H9 (cell line): ENCODE measurements around the gene GABRB1. TPM values are rescaled to one million over a fixed set of nuclear protein-coding genes. Genes with fewer than 3 reads are reported as not detected.

Source experiments
- DNase-seq: peaks from one replicate; pipeline ENCODE4 v3.0.0-alpha.2; 2017
- H2AFZ ChIP-seq: one replicate; pipeline ENCODE4 v1.6.1; 2013; ENCODE audit warnings: mild to moderate bottlenecking, low read length, control low read depth, moderate library complexity
- H2AK5ac ChIP-seq: 2 replicates; pipeline ENCODE4 v1.6.1; 2013; ENCODE audit warnings: low read length, control low read depth, mixed read lengths; ENCODE audit not compliant: insufficient read length
- H2BK120ac ChIP-seq: one replicate; pipeline ENCODE4 v1.6.1; 2013; ENCODE audit warnings: low read depth, mild to moderate bottlenecking, low read length, control low read depth, inconsistent platforms; ENCODE audit not compliant: poor library complexity, severe bottlenecking
- H2BK12ac ChIP-seq: 2 replicates; pipeline ENCODE4 v1.6.1; 2013; ENCODE audit warnings: low read length, control low read depth, mixed read lengths, low read depth; ENCODE audit not compliant: insufficient read length
- H2BK15ac ChIP-seq: 2 replicates; pipeline ENCODE4 v1.6.1; 2013; ENCODE audit warnings: low read depth, low read length, control low read depth
- H2BK20ac ChIP-seq: one replicate; pipeline ENCODE4 v1.6.1; 2013; ENCODE audit warnings: low read depth, mild to moderate bottlenecking, low read length, control low read depth, inconsistent platforms; ENCODE audit not compliant: poor library complexity, severe bottlenecking
- H2BK5ac ChIP-seq: 2 replicates; pipeline ENCODE4 v1.6.1; 2013; ENCODE audit warnings: low read length, control low read depth, mixed read lengths; ENCODE audit not compliant: insufficient read length
- H3K14ac ChIP-seq: 2 replicates; pipeline ENCODE4 v1.6.1; 2013; ENCODE audit warnings: low read length, control low read depth; ENCODE audit not compliant: insufficient read depth
- H3K18ac ChIP-seq: 2 replicates; pipeline ENCODE4 v1.6.1; 2013; ENCODE audit warnings: low read depth, mild to moderate bottlenecking, mixed read lengths, low read length, control low read depth; ENCODE audit not compliant: insufficient read length
- H3K23ac ChIP-seq: 2 replicates; pipeline ENCODE4 v1.6.1; 2013; ENCODE audit warnings: low read length, control low read depth, mixed read lengths, low read depth; ENCODE audit not compliant: insufficient read length
- H3K23me2 ChIP-seq: 2 replicates; pipeline ENCODE4 v1.6.1; 2013; ENCODE audit warnings: low read depth, mild to moderate bottlenecking, mixed read lengths, low read length, control low read depth; ENCODE audit not compliant: insufficient read length, poor library complexity, severe bottlenecking
- H3K27ac ChIP-seq: 2 replicates; pipeline ENCODE4 v1.5.1; 2013; ENCODE audit warnings: low read length, control low read depth, mixed read lengths, low read depth; ENCODE audit not compliant: insufficient read length
- H3K27me3 ChIP-seq: 2 replicates; pipeline ENCODE4 v1.6.1; 2013; ENCODE audit warnings: low read length, control low read depth, inconsistent platforms; ENCODE audit not compliant: insufficient read depth
- H3K4ac ChIP-seq: 2 replicates; pipeline ENCODE4 v1.6.1; 2013; ENCODE audit warnings: low read depth, mild to moderate bottlenecking, control low read depth, inconsistent platforms, low read length, moderate library complexity
- H3K4me1 ChIP-seq: 2 replicates; pipeline ENCODE4 v1.6.1; 2013; ENCODE audit warnings: low read length, control low read depth, inconsistent platforms; ENCODE audit not compliant: insufficient read depth
- H3K4me2 ChIP-seq: 2 replicates; pipeline ENCODE4 v1.6.1; 2013; ENCODE audit warnings: low read length, control low read depth, mixed read lengths; ENCODE audit not compliant: insufficient read length, insufficient read depth
- H3K56ac ChIP-seq: 2 replicates; pipeline ENCODE4 v1.6.1; 2013; ENCODE audit warnings: low read depth, mild to moderate bottlenecking, mixed read lengths, low read length, control low read depth; ENCODE audit not compliant: insufficient read length
- H3K79me1 ChIP-seq: 2 replicates; pipeline ENCODE4 v1.6.1; 2013; ENCODE audit warnings: low read depth, mild to moderate bottlenecking, moderate library complexity, low read length, control low read depth, inconsistent platforms; ENCODE audit not compliant: insufficient read depth, poor library complexity, severe bottlenecking
- H3K79me2 ChIP-seq: 2 replicates; pipeline ENCODE4 v1.6.1; 2013; ENCODE audit warnings: low read length, control low read depth, inconsistent platforms; ENCODE audit not compliant: insufficient read depth
- H3K9ac ChIP-seq: 2 replicates; pipeline ENCODE4 v1.6.1; 2013; ENCODE audit warnings: low read length, control low read depth, mixed read lengths; ENCODE audit not compliant: insufficient read length; ENCODE audit errors: extremely low read depth
- H3K9me3 ChIP-seq: one replicate; pipeline ENCODE4 v1.6.1; 2013; ENCODE audit warnings: low read depth, low read length, inconsistent platforms; ENCODE audit not compliant: control insufficient read depth
- H3T11ph ChIP-seq: one replicate; pipeline ENCODE4 v1.6.1; 2013; ENCODE audit warnings: mild to moderate bottlenecking, low read length, control low read depth, inconsistent platforms
- H4K20me1 ChIP-seq: one replicate; pipeline ENCODE4 v1.6.1; 2013; ENCODE audit not compliant: control insufficient read depth, insufficient read length, insufficient read depth
- H4K5ac ChIP-seq: 2 replicates; pipeline ENCODE4 v1.6.1; 2013; ENCODE audit warnings: low read depth, mild to moderate bottlenecking, mixed read lengths, low read length, control low read depth; ENCODE audit not compliant: insufficient read length
- H4K8ac ChIP-seq: replicated peaks from 2 replicates; pipeline ENCODE4 v1.6.1; 2013; ENCODE audit warnings: low read length, control low read depth, mixed read lengths, low read depth; ENCODE audit not compliant: insufficient read length
- H4K91ac ChIP-seq: 2 replicates; pipeline ENCODE4 v1.6.1; 2013; ENCODE audit warnings: low read depth, mild to moderate bottlenecking, moderate library complexity, mixed read lengths, low read length, control low read depth; ENCODE audit not compliant: insufficient read length
- H3K27ac Mint-ChIP-seq, 3 experiments: 2 replicates in 2 of 3; 3 replicates in 1 of 3; pipeline ENCODE4 v1.8.0; 2020 to 2021; ENCODE audit warnings: mixed read lengths in 3 of 3, mild to moderate bottlenecking in 1 of 3, moderate library complexity in 1 of 3
- H3K27me3 Mint-ChIP-seq: 2 replicates; pipeline ENCODE4 v1.8.0; 2021; ENCODE audit warnings: low read depth, mild to moderate bottlenecking, moderate library complexity, mixed read lengths
- H3K36me3 Mint-ChIP-seq, 3 experiments: 2 replicates in 2 of 3; 3 replicates in 1 of 3; pipeline ENCODE4 v1.8.0; 2020 to 2021; ENCODE audit warnings: low read depth in 3 of 3, mixed read lengths in 3 of 3; ENCODE audit not compliant: insufficient read depth in 1 of 3
- H3K4me1 Mint-ChIP-seq, 2 experiments: 2 replicates each; pipeline ENCODE4 v1.8.0; 2020; ENCODE audit warnings: mixed read lengths in 2 of 2
- H3K4me3 Mint-ChIP-seq, 2 experiments: 2 replicates in 1 of 2; 3 replicates in 1 of 2; pipeline ENCODE4 v1.8.0; 2020 to 2021; ENCODE audit warnings: mild to moderate bottlenecking in 2 of 2, mixed read lengths in 2 of 2, moderate library complexity in 1 of 2
- H3K9me3 Mint-ChIP-seq, 2 experiments: 2 replicates in 1 of 2; 3 replicates in 1 of 2; pipeline ENCODE4 v1.8.0; 2020; ENCODE audit warnings: mild to moderate bottlenecking in 2 of 2, mixed read lengths in 2 of 2, moderate library complexity in 1 of 2
- WGBS: extraction: QIAGEN DNeasy Blood & Tissue Kit; methylation state at CpG from one replicate; pipeline ENCODE4 v1.1.7; 2013; ENCODE audit warnings: missing lambda C conversion rate, low lambda C conversion rate, mixed read lengths; ENCODE audit not compliant: insufficient read length; ENCODE audit errors: extremely low coverage; 5-methylcytosine and 5-hydroxymethylcytosine counted together
- total RNA-seq: library from RNA; stranded (reverse); gene quantifications from 2 replicates; pipeline ENCODE4 v1.2.1, GENCODE V29; 2021
- TF ChIP-seq, protein P1 (sequence below): fragments of 200-600 bp; sonication (generic); conservative IDR thresholded peaks from 3 replicates; pipeline ENCODE4 v1.8.0; 2021; ENCODE audit warnings: antibody characterized with exemption, mild to moderate bottlenecking

GABRB1 gene
- total RNA-seq, 1 experiment from 2014 or later = 0.39 TPM

DNA sequence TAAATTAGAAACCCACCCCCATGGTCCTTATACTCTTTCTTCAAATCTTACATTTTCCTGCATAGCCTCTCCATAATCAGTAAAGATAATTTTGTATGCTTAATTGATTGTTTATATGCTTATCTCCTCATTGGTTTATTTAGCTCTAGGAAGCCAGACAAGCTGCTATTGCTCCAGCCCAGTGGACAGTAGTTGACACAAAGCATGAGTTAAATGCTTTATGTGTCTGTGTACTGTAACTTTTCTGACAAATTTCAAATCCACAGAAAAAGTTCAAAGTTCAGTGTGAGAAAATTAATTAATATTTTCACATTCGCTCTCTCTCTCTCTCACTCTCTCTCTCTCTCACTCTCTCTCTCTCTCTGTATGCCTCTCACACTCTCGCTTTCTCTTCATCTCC is 181.7 kb downstream of the GABRB1 start:
- Mint-ChIP-seq H3K4me1 (peaks cover 2% of the 10 kb centered on the region in 2 experiments; a peak in 1 of 4 replicates), H3K4me3 (no peak overlapping the region), H3K27me3 (no peaks in the 10 kb centered on the region), H3K27ac (no peak overlapping the region), H3K9me3 (no peaks in the 10 kb centered on the region), H3K36me3 (no peaks in the 10 kb centered on the region)
- no peak overlapping the region for H3T11ph ChIP-seq
- DNase-seq = no peak
- H3K27ac ChIP-seq = no peak overlapping the region
- no peaks in the 10 kb centered on the region for H3K4me1 ChIP-seq
- H3K9me3 ChIP-seq = no peaks in the 10 kb centered on the region
- no peaks in the 10 kb centered on the region for H3K23me2 ChIP-seq
- no peak overlapping the region for H3K56ac ChIP-seq
- no peak overlapping the region for H4K8ac ChIP-seq
- no peak overlapping the region for H2BK15ac ChIP-seq
- no peak overlapping the region for H4K91ac ChIP-seq
- no peak overlapping the region for H3K4ac ChIP-seq
- no peak overlapping the region for H3K9ac ChIP-seq
- H3K79me1 ChIP-seq = no peaks in the 10 kb centered on the region
- no peak overlapping the region for H2AFZ ChIP-seq
- H2BK12ac ChIP-seq = no peak overlapping the region
- TF ChIP-seq, protein P1, sequence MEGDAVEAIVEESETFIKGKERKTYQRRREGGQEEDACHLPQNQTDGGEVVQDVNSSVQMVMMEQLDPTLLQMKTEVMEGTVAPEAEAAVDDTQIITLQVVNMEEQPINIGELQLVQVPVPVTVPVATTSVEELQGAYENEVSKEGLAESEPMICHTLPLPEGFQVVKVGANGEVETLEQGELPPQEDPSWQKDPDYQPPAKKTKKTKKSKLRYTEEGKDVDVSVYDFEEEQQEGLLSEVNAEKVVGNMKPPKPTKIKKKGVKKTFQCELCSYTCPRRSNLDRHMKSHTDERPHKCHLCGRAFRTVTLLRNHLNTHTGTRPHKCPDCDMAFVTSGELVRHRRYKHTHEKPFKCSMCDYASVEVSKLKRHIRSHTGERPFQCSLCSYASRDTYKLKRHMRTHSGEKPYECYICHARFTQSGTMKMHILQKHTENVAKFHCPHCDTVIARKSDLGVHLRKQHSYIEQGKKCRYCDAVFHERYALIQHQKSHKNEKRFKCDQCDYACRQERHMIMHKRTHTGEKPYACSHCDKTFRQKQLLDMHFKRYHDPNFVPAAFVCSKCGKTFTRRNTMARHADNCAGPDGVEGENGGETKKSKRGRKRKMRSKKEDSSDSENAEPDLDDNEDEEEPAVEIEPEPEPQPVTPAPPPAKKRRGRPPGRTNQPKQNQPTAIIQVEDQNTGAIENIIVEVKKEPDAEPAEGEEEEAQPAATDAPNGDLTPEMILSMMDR = no peak
- no peak overlapping the region for H2BK120ac ChIP-seq
- H3K18ac ChIP-seq = no peak overlapping the region
- H4K20me1 ChIP-seq = no peaks in the 10 kb centered on the region
- 100% methylated on average over 2 of the region's 2 CpGs for WGBS
- H4K5ac ChIP-seq = no peak overlapping the region
- no peak overlapping the region for H2BK20ac ChIP-seq
- no peak overlapping the region for H2AK5ac ChIP-seq
- no peaks in the 10 kb centered on the region for H3K27me3 ChIP-seq
- no peak overlapping the region for H3K23ac ChIP-seq
- no peak overlapping the region for H3K14ac ChIP-seq
- no peak overlapping the region for H3K4me2 ChIP-seq
- no peaks in the 10 kb centered on the region for H3K79me2 ChIP-seq
- no peak overlapping the region for H2BK5ac ChIP-seq
